HG03066 (cell line): Measurements from ENCODE around the gene SLC6A9.

Source experiments
- ATAC-seq: cut with Tn5 transposase; IDR thresholded peaks from one replicate; pipeline ENCODE4 v1.9.1; 2021; ENCODE audit warnings: low read depth; ENCODE audit not compliant: unreplicated experiment

The SLC6A9 gene

DNA sequence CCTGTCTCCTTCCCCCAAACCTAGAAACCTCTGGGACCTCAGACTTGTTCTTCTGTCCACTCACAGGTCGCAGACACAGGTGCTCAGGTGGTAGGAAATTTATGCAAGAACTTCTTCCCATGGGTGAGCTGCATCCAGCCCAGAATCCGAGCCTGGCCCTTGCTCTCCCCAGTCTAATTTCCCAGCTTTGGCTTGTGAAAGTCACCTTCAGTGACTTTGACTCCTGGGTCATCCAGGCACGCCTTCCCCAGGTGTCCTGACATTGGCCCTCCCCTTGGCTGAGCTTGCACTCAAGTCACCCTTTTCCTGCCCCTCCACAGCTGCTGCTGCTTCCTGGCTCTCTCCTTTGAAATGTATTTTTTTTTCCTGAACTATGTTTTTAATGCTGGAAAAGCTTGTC, 77.9 kb downstream of the SLC6A9 start:
- ATAC-seq = no peak

GRCh38 chr1:43952731-43953346, 78.4 kb downstream of the SLC6A9 start:
- no peak for ATAC-seq

GRCh38 chr1:43951021-43951985, 80.0 kb downstream of the SLC6A9 start:
- ATAC-seq = no peak

GRCh38 chr1:43949678-43950077, 81.6 kb downstream of the SLC6A9 start:
- ATAC-seq = no peak

- ATAC-seq = no peak
Measured at GRCh38 chr1:43947874-43948437, 83.3 kb downstream of the SLC6A9 start.

DNA sequence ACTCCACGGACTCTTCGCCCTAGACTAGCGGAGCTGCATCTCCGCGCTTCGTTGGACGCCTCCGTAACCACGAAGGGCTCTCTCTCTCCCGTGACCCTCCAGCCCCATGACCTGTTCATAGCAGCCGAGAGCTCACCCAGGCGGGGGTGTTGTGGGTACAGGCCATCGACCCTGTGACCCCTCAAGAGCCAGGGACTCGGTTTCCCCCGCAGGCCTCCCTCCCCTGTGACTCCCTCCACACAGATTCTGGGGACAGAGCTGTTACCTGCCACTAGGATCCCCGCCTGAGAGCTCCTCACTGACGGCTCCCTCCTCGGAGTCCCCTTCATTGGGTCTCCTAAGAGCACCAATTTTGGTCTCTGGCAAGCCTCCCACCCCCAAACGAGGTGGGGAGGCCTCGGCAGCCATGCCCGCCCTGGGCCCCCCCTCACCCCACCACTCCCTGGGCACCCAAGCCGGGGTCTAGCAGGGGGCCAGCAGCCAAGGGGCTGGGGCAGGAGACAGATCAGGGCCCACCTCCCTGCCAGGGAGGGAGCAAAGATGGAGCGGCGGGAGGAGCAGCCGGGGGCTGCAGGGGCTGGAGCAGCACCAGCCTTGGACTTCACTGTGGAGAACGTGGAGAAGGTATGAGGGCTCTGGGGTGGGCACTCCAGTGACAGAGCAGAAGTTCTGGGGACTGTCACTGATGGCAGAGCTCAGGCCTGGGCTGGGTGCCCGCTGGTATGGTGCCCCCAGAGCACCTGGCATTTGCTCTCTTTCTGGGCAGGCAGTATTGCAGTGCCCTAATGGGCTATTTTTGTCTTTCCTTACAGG, 84.0 kb downstream of the SLC6A9 start:
- no peak for ATAC-seq
